SK-N-SH treated with all-trans-retinoic acid at 6 μM for 48 hours (cell line): ENCODE measurements around the gene PITPNC1.
"Not testable (repeated sequence)": the region's sequence is repeated elsewhere in the genome, so short reads cannot be mapped to it uniquely, and the experiment has no call there.

Source experiments
- ATAC-seq: fragments of 200-7000 bp; cut with Tn5 transposase; 3 replicates; pipeline ENCODE4 v1.9.1; 2020; ENCODE audit warnings: mild to moderate bottlenecking, moderate library complexity
- ARNTL ChIP-seq: fragments of 450-650 bp; formaldehyde crosslinking; IDR thresholded peaks from 2 replicates; pipeline ENCODE4 v1.5.0; 2020; ENCODE audit warnings: low read depth, mild to moderate bottlenecking, moderate library complexity, borderline replicate concordance
- BACH2 ChIP-seq: fragments of 250-450 bp; sonication (Bioruptor Pico); IDR thresholded peaks from 2 replicates; pipeline ENCODE4 v1.9.0; 2021; ENCODE audit warnings: mild to moderate bottlenecking, borderline replicate concordance
- CSDC2 ChIP-seq: fragments of 250-450 bp; sonication (Bioruptor Pico); IDR thresholded peaks from 2 replicates; pipeline ENCODE4 v1.5.0; 2020; ENCODE audit warnings: mild to moderate bottlenecking, moderate library complexity
- CSRNP3 ChIP-seq: fragments of 250-450 bp; sonication (Bioruptor Pico); IDR thresholded peaks from 2 replicates; pipeline ENCODE4 v1.5.1; 2021; ENCODE audit warnings: mild to moderate bottlenecking, moderate library complexity
- ESRRG ChIP-seq: fragments of 250-450 bp; sonication (Bioruptor Pico); IDR thresholded peaks from 2 replicates; pipeline ENCODE4 v1.6.1; 2021; ENCODE audit warnings: mild to moderate bottlenecking
- GLIS3 ChIP-seq: fragments of 250-450 bp; sonication (Bioruptor Pico); IDR thresholded peaks from 2 replicates; pipeline ENCODE4 v1.5.0; 2020; ENCODE audit warnings: mild to moderate bottlenecking, moderate library complexity
- ISL1 ChIP-seq: fragments of 250-450 bp; sonication (Bioruptor Pico); IDR thresholded peaks from 2 replicates; pipeline ENCODE4 v2.1.2; 2022; ENCODE audit warnings: mild to moderate bottlenecking, moderate library complexity
- OSR1 ChIP-seq: fragments of 250-450 bp; sonication (Bioruptor Pico); IDR thresholded peaks from 2 replicates; pipeline ENCODE4 v1.8.0; 2022; ENCODE audit warnings: moderate library complexity, mild to moderate bottlenecking, inconsistent platforms
- PATZ1 ChIP-seq: fragments of 250-450 bp; sonication (Bioruptor Pico); IDR thresholded peaks from 2 replicates; pipeline ENCODE4 v1.8.0; 2020; ENCODE audit warnings: mild to moderate bottlenecking, moderate library complexity, borderline replicate concordance
- POU6F1 ChIP-seq: fragments of 250-450 bp; sonication (Bioruptor Pico); IDR thresholded peaks from 2 replicates; pipeline ENCODE4 v1.8.0; 2021; ENCODE audit warnings: low read depth, mild to moderate bottlenecking, moderate library complexity, borderline replicate concordance
- RARB ChIP-seq: fragments of 250-450 bp; sonication (Bioruptor Pico); IDR thresholded peaks from 2 replicates; pipeline ENCODE4 v1.8.0; 2021; ENCODE audit warnings: mild to moderate bottlenecking, moderate library complexity
- SNAI2 ChIP-seq: fragments of 250-450 bp; sonication (Bioruptor Pico); IDR thresholded peaks from 2 replicates; pipeline ENCODE4 v1.5.0; 2020; ENCODE audit warnings: mild to moderate bottlenecking, moderate library complexity
- TCF4 ChIP-seq: fragments of 250-450 bp; sonication (Bioruptor Pico); IDR thresholded peaks from 2 replicates; pipeline ENCODE4 v1.8.0; 2021; ENCODE audit warnings: mild to moderate bottlenecking, moderate library complexity, borderline replicate concordance
- TOX ChIP-seq: fragments of 250-450 bp; sonication (Bioruptor Pico); IDR thresholded peaks from 2 replicates; pipeline ENCODE4 v1.8.0; 2021; ENCODE audit warnings: mild to moderate bottlenecking, moderate library complexity, borderline replicate concordance
- TSHZ2 ChIP-seq: fragments of 250-450 bp; sonication (Bioruptor Pico); IDR thresholded peaks from 2 replicates; pipeline ENCODE4 v1.5.0; 2020; ENCODE audit warnings: mild to moderate bottlenecking, moderate library complexity
- ZC3H10 ChIP-seq: fragments of 250-450 bp; sonication (Bioruptor Pico); IDR thresholded peaks from 2 replicates; pipeline ENCODE4 v1.5.1; 2021; ENCODE audit warnings: mild to moderate bottlenecking, moderate library complexity
- ZFP3 ChIP-seq: fragments of 250-450 bp; sonication (Bioruptor Pico); IDR thresholded peaks from 2 replicates; pipeline ENCODE4 v1.5.0; 2020; ENCODE audit warnings: mild to moderate bottlenecking, moderate library complexity
- ZFP30 ChIP-seq: fragments of 450-650 bp; formaldehyde crosslinking; IDR thresholded peaks from 2 replicates; pipeline ENCODE4 v1.5.0; 2022; ENCODE audit warnings: mild to moderate bottlenecking, moderate library complexity
- ZNF565 ChIP-seq: fragments of 450-650 bp; formaldehyde crosslinking; conservative IDR thresholded peaks from 2 replicates; pipeline ENCODE4 v1.5.0; 2020; ENCODE audit warnings: low read depth, mild to moderate bottlenecking, moderate library complexity
- ZNF70 ChIP-seq: fragments of 450-650 bp; formaldehyde crosslinking; IDR thresholded peaks from 2 replicates; pipeline ENCODE4 v1.5.0; 2020; ENCODE audit warnings: mild to moderate bottlenecking, moderate library complexity
- ZNF8 ChIP-seq: fragments of 450-650 bp; formaldehyde crosslinking; IDR thresholded peaks from 2 replicates; pipeline ENCODE4 v1.5.0; 2020; ENCODE audit warnings: mild to moderate bottlenecking, moderate library complexity

The PITPNC1 gene

GRCh38 chr17:67628580-67629013 is 251.5 kb downstream of the PITPNC1 start:
- TF ChIP-seq PATZ1 (CRISPR knock-in tag) (no peak), RARB (CRISPR knock-in tag) (no peak), ZNF8 (CRISPR knock-in tag) (no peak), SNAI2 (CRISPR knock-in tag) (no peak), ESRRG (no peak), ZNF70 (CRISPR knock-in tag) (no peak), TCF4 (CRISPR knock-in tag) (no peak), OSR1 (CRISPR knock-in tag) (no peak), ARNTL (CRISPR knock-in tag) (no peak), ZNF565 (CRISPR knock-in tag) (no peak), TSHZ2 (CRISPR knock-in tag) (no peak), TOX (no peak)
- TF ChIP-seq, all 23 proteins: peak for 0
- peak; percentile 57 for ATAC-seq

- TF ChIP-seq ISL1 (CRISPR knock-in tag) (no peak), ZFP3 (no peak)
- peak; percentile 92 for ATAC-seq
Measured at GRCh38 chr17:67629971-67630320, 252.9 kb downstream of the PITPNC1 start.

- not testable (repeated sequence) for ATAC-seq
Measured at GRCh38 chr17:67630836-67631235, 253.8 kb downstream of the PITPNC1 start.

- ATAC-seq = no peak
- TF ChIP-seq ZNF565 (CRISPR knock-in tag) = no peak
- TF ChIP-seq ZNF70 (CRISPR knock-in tag) = no peak
- TF ChIP-seq ISL1 (CRISPR knock-in tag) = no peak
- TF ChIP-seq CSDC2 = no peak
- TF ChIP-seq GLIS3 = no peak
- TF ChIP-seq ZC3H10 = no peak
- TF ChIP-seq BACH2 (CRISPR knock-in tag) = no peak
- no peak for TF ChIP-seq TSHZ2 (CRISPR knock-in tag)
- no peak for TF ChIP-seq POU6F1
- TF ChIP-seq RARB (CRISPR knock-in tag) = no peak
- no peak for TF ChIP-seq ZFP3
- no peak for TF ChIP-seq ESRRG
- TF ChIP-seq CSRNP3 = no peak
- TF ChIP-seq TOX = no peak
- TF ChIP-seq ZFP30 (CRISPR knock-in tag) = no peak
- no peak for TF ChIP-seq SNAI2 (CRISPR knock-in tag)
- no peak for TF ChIP-seq PATZ1 (CRISPR knock-in tag)
Measured at GRCh38 chr17:67632141-67632540, 255.1 kb downstream of the PITPNC1 start.
